Gastroesophageal sphincter (tissue), 3 donors: ENCODE measurements around the gene TELO2.
"Not testable (repeated sequence)": the region's sequence is repeated elsewhere in the genome, so short reads cannot be mapped to it uniquely, and the experiment has no call there.

Experiments
- CTCF ChIP-seq, 4 experiments: fragments of 200-600 bp in 2 of 4; fragments of 450-650 bp in 2 of 4; sonication (generic) in 1 of 4; IDR thresholded peaks; one replicate each; pipeline ENCODE4 v1.5.1; 2017 to 2019; ENCODE audit warnings: antibody characterized with exemption in 4 of 4, mild to moderate bottlenecking in 2 of 4, moderate library complexity in 2 of 4
- EP300 ChIP-seq: sonication (generic); formaldehyde crosslinking; IDR thresholded peaks from one replicate; pipeline ENCODE4 v1.6.1; 2017; ENCODE audit warnings: antibody characterized with exemption, mild to moderate bottlenecking
- POLR2A ChIP-seq, 2 donors: fragments of 450-650 bp; IDR thresholded peaks; one replicate each; pipeline ENCODE4 v1.6.1; 2017; ENCODE audit warnings: antibody characterized with exemption in 2 of 2, mild to moderate bottlenecking in 2 of 2, moderate library complexity in 1 of 2
- POLR2AphosphoS5 ChIP-seq: sonication (generic); formaldehyde crosslinking; IDR thresholded peaks from one replicate; pipeline ENCODE4 v1.6.1; 2017; ENCODE audit warnings: antibody characterized with exemption

- not testable (repeated sequence) for TF ChIP-seq CTCF (IDR thresholded peaks at IDR 0.05); POLR2AphosphoS5; POLR2A (IDR thresholded peaks at IDR 0.05); EP300
These were observed 24.0 kb upstream of the TELO2 start for GRCh38 chr16:1469141-1469540.
